Trophoblast cell (in vitro differentiated cells and primary cell): ENCODE results near the gene KCMF1.

Experiments
- DNase-seq, 2 donors: peaks; one replicate each; pipeline ENCODE4 v3.0.0-alpha.2; 2016
- H2AFZ ChIP-seq: 2 replicates; pipeline ENCODE4 v1.6.1; 2013; ENCODE audit warnings: low read length, moderate library complexity, mild to moderate bottlenecking; ENCODE audit not compliant: insufficient read depth, poor library complexity
- H2AK5ac ChIP-seq: 2 replicates; pipeline ENCODE4 v1.6.1; 2013; ENCODE audit warnings: mild to moderate bottlenecking, low read length
- H2BK120ac ChIP-seq: 2 replicates; pipeline ENCODE4 v1.6.1; 2013; ENCODE audit warnings: low read length, mild to moderate bottlenecking, moderate library complexity; ENCODE audit not compliant: insufficient read depth, poor library complexity
- H2BK12ac ChIP-seq: 2 replicates; pipeline ENCODE4 v1.6.1; 2013; ENCODE audit warnings: mild to moderate bottlenecking, low read length, moderate library complexity
- H2BK5ac ChIP-seq: 2 replicates; pipeline ENCODE4 v1.6.1; 2013; ENCODE audit warnings: low read length, low read depth, moderate library complexity, mild to moderate bottlenecking; ENCODE audit not compliant: poor library complexity
- H3K14ac ChIP-seq: 2 replicates; pipeline ENCODE4 v1.6.1; 2013; ENCODE audit warnings: mild to moderate bottlenecking, low read length
- H3K18ac ChIP-seq: 2 replicates; pipeline ENCODE4 v1.6.1; 2013; ENCODE audit warnings: mild to moderate bottlenecking, low read length
- H3K23ac ChIP-seq: 2 replicates; pipeline ENCODE4 v1.6.1; 2013; ENCODE audit warnings: low read length
- H3K27ac ChIP-seq: 2 replicates; pipeline ENCODE4 v1.5.1; 2013; ENCODE audit warnings: low read depth, mild to moderate bottlenecking, inconsistent platforms, low read length, moderate library complexity
- H3K27me3 ChIP-seq: 2 replicates; pipeline ENCODE4 v1.6.1; 2013; ENCODE audit warnings: inconsistent platforms, mild to moderate bottlenecking, low read length, moderate library complexity; ENCODE audit not compliant: insufficient read depth
- H3K36me3 ChIP-seq, 2 experiments: 1 replicate in 1 of 2; 2 replicates in 1 of 2; pipeline ENCODE4 v1.6.1; 2013; ENCODE audit warnings: low read length in 2 of 2, mild to moderate bottlenecking in 2 of 2, moderate library complexity in 1 of 2; ENCODE audit not compliant: insufficient read depth in 2 of 2, control insufficient read depth in 1 of 2
- H3K4ac ChIP-seq: 2 replicates; pipeline ENCODE4 v1.6.1; 2013; ENCODE audit warnings: low read depth, mild to moderate bottlenecking, low read length, moderate library complexity
- H3K4me1 ChIP-seq, 2 experiments: 1 replicate in 1 of 2; 2 replicates in 1 of 2; pipeline ENCODE4 v1.6.1; 2013; ENCODE audit warnings: low read length in 2 of 2, mild to moderate bottlenecking in 2 of 2, moderate library complexity in 1 of 2; ENCODE audit not compliant: insufficient read depth in 2 of 2, control insufficient read depth in 1 of 2
- H3K4me2 ChIP-seq: 2 replicates; pipeline ENCODE4 v1.6.1; 2013; ENCODE audit warnings: inconsistent platforms, mild to moderate bottlenecking, low read length, moderate library complexity
- H3K4me3 ChIP-seq: 2 replicates; pipeline ENCODE4 v1.5.1; 2013; ENCODE audit warnings: mild to moderate bottlenecking, low read depth, low read length, inconsistent platforms
- H3K79me1 ChIP-seq: one replicate; pipeline ENCODE4 v1.6.1; 2013; ENCODE audit warnings: low read length
- H3K79me2 ChIP-seq: 2 replicates; pipeline ENCODE4 v1.6.1; 2013; ENCODE audit warnings: low read length, mild to moderate bottlenecking; ENCODE audit not compliant: control insufficient read depth, insufficient read depth, poor library complexity
- H3K9ac ChIP-seq: 2 replicates; pipeline ENCODE4 v1.6.1; 2013; ENCODE audit warnings: mild to moderate bottlenecking, low read length
- H3K9me3 ChIP-seq: 2 replicates; pipeline ENCODE4 v1.6.1; 2013; ENCODE audit warnings: low read depth, mild to moderate bottlenecking, control low read depth, inconsistent platforms, low read length; ENCODE audit not compliant: insufficient read depth
- H4K12ac ChIP-seq: 2 replicates; pipeline ENCODE4 v1.6.1; 2013; ENCODE audit warnings: low read depth, mild to moderate bottlenecking, low read length, moderate library complexity
- H4K8ac ChIP-seq: 2 replicates; pipeline ENCODE4 v1.6.1; 2013; ENCODE audit warnings: low read depth, mild to moderate bottlenecking, low read length, moderate library complexity
- H4K91ac ChIP-seq: one replicate; pipeline ENCODE4 v1.6.1; 2013; ENCODE audit warnings: low read depth, mild to moderate bottlenecking, low read length, moderate library complexity
- WGBS: extraction: QIAGEN DNeasy Blood & Tissue Kit; methylation state at CpG from one replicate; pipeline ENCODE4 v1.1.7; 2013; ENCODE audit warnings: missing lambda C conversion rate; ENCODE audit not compliant: insufficient read length, insufficient coverage; ENCODE audit errors: extremely low coverage; 5-methylcytosine and 5-hydroxymethylcytosine counted together

The KCMF1 gene

DNA sequence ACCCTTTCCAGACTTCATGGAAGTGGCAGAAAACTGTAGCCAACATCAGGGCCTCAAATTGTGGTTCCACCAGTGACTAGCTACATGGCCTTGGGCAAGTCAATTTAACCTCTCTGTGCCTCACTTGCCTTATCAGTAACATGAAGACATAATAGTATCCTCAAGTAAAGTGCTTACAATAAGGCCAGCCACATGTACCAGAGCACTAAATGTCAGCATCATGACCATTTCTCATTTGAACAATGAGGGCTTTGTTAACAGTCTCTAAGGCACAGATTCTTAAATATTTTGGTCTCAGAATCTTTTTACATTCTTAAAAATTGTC is 5.8 kb upstream of the KCMF1 start:
- peaks cover 3 to 5% of the 10 kb centered on the region in 2 experiments for H3K4me1 ChIP-seq
- no peak overlapping the region for H3K14ac ChIP-seq
- peaks cover under 1% of the 10 kb centered on the region for H3K79me1 ChIP-seq
- peaks cover 5% of the 10 kb centered on the region for H3K79me2 ChIP-seq
- DNase-seq: no peak
- no peak overlapping the region for H3K9ac ChIP-seq
- no peak overlapping the region for H4K91ac ChIP-seq
- no peak overlapping the region for H2BK12ac ChIP-seq
- H3K27me3 ChIP-seq: no peaks in the 10 kb centered on the region
- no peak overlapping the region for H2AK5ac ChIP-seq
- H4K12ac ChIP-seq: no peak overlapping the region
- no peak overlapping the region for H3K23ac ChIP-seq
- H3K27ac ChIP-seq: no peak overlapping the region
- no peak overlapping the region for H3K18ac ChIP-seq
- no peak overlapping the region for H2BK120ac ChIP-seq
- no peak overlapping the region for H2AFZ ChIP-seq
- no peak overlapping the region for H3K4me3 ChIP-seq
- H3K4ac ChIP-seq: no peak overlapping the region
- peaks cover 0 to 4% of the 10 kb centered on the region in 2 experiments for H3K36me3 ChIP-seq
- H4K8ac ChIP-seq: no peak overlapping the region
- no peaks in the 10 kb centered on the region for H3K9me3 ChIP-seq
- H3K4me2 ChIP-seq: no peak overlapping the region
- no peak overlapping the region for H2BK5ac ChIP-seq

DNA sequence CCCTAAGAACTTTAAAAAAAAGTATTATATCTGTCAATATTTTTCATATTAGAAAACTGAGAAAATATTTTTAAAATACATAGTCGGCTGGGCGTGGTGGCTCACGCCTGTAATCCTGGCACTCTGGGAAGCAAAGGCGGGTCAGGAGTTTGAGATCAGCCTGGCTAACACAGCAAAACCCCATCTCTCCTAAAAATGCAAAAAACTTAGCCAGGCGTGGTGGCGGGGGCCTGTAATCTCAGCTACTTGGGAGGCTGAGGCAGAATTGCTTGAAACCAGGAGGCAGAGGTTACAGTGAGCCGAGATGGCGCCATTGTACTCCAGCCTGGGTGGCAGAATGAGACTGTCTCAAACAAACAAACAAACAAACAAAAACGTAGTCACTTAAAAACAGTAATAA is 5.1 kb upstream of the KCMF1 start:
- no CpG with 5 or more reads among the region's 9 CpGs for WGBS
- H4K12ac ChIP-seq: no peak overlapping the region
- no peak overlapping the region for H3K4ac ChIP-seq
- no peak overlapping the region for H2AK5ac ChIP-seq
- no peak overlapping the region for H4K91ac ChIP-seq
- no peaks in the 10 kb centered on the region for H3K27me3 ChIP-seq
- H4K8ac ChIP-seq: no peak overlapping the region
- peaks cover 9% of the 10 kb centered on the region for H3K79me2 ChIP-seq
- H3K4me1 ChIP-seq: peaks cover 0 to 2% of the 10 kb centered on the region in 2 experiments
- H3K4me2 ChIP-seq: no peak overlapping the region
- no peak overlapping the region for H2BK5ac ChIP-seq
- H3K27ac ChIP-seq: no peak overlapping the region
- H3K9me3 ChIP-seq: no peaks in the 10 kb centered on the region
- no peak overlapping the region for H3K9ac ChIP-seq
- no peak overlapping the region for H3K23ac ChIP-seq
- H2BK120ac ChIP-seq: no peak overlapping the region
- H3K18ac ChIP-seq: no peak overlapping the region
- no peak overlapping the region for H2BK12ac ChIP-seq
- no peak overlapping the region for H3K4me3 ChIP-seq
- no peak overlapping the region for H2AFZ ChIP-seq
- H3K36me3 ChIP-seq: peaks cover 0 to 4% of the 10 kb centered on the region in 2 experiments
- no peak for DNase-seq
- H3K79me1 ChIP-seq: peaks cover 5% of the 10 kb centered on the region
- H3K14ac ChIP-seq: no peak overlapping the region

DNA sequence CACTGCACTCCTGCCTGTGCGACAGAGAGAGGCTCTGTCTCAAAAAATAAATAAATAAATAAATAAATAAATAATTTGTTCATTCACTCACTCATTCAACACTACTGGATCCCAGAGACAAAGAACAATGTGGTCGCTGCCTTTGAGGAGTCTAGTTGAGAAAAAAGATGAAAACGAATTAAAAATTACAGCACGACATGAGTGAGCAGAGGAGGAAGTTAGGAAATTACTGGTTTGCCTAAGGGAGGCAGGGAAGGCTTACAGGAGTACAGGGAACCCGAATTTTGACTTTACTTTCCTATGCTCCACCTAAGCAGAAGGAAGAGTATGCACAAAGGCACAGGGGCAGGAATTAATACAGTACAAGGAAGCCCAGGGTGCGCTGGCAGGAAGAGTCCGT is 4.2 kb upstream of the KCMF1 start:
- no peak overlapping the region for H3K4me3 ChIP-seq
- H3K18ac ChIP-seq: no peak overlapping the region
- peaks cover 11% of the 10 kb centered on the region for H3K79me1 ChIP-seq
- H3K9ac ChIP-seq: no peak overlapping the region
- H2BK5ac ChIP-seq: no peak overlapping the region
- peaks cover 14% of the 10 kb centered on the region for H3K79me2 ChIP-seq
- H2BK12ac ChIP-seq: no peak overlapping the region
- no peak overlapping the region for H2AFZ ChIP-seq
- H3K27ac ChIP-seq: no peak overlapping the region
- H3K14ac ChIP-seq: no peak overlapping the region
- no peak overlapping the region for H4K8ac ChIP-seq
- H3K4me2 ChIP-seq: no peak overlapping the region
- H3K36me3 ChIP-seq: peaks cover 0 to 4% of the 10 kb centered on the region in 2 experiments
- peaks cover 0 to 2% of the 10 kb centered on the region in 2 experiments for H3K4me1 ChIP-seq
- no peak for DNase-seq
- no peaks in the 10 kb centered on the region for H3K9me3 ChIP-seq
- H3K27me3 ChIP-seq: no peaks in the 10 kb centered on the region
- H4K91ac ChIP-seq: no peak overlapping the region
- no peak overlapping the region for H3K23ac ChIP-seq
- H3K4ac ChIP-seq: no peak overlapping the region
- no peak overlapping the region for H4K12ac ChIP-seq
- no CpG with 5 or more reads among the region's 7 CpGs for WGBS
- H2AK5ac ChIP-seq: no peak overlapping the region
- H2BK120ac ChIP-seq: no peak overlapping the region

DNA sequence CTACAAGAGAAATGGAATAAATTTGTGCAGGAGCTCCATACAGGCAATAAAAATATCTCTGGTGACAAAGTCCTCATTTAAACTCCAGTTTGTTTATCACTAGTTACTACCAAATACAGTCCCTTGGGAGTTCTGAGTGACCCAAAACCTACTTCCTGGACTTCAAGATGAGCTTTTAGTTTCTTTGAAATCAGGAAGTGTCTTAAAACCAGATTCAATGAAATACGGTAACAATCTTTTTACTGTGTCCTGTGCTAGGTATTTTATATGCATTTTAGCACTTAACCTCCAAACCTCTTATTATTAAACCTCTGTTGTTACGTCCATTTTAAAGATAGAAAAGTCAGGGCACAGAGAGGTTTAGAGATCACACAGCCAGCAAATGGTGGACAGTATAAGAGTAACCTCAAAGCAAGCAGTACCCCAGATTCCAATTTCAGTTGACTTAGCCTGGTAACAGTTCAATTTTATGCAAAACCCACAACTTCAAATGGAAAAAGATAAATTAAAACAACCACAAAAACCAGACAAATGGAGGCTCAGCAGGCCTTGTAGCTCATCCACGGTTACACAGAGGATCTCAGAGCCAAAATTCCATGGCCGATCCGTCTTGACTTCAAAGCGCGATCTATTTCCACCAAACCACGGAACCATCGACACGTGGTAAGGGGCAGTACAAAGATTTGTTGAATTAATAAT is 1.3 kb upstream of the KCMF1 start:
- Histone ChIP-seq H3K4me1 (peaks cover 0 to 2% of the 10 kb centered on the region in 2 experiments), H2BK120ac (no peak overlapping the region), H3K27ac (peak overlapping the region; percentile 87), H2AFZ (no peak overlapping the region), H3K4me2 (peak overlapping the region; percentile 96), H4K12ac (no peak overlapping the region), H4K91ac (peak overlapping the region; percentile 93), H3K9me3 (no peaks in the 10 kb centered on the region), H4K8ac (peak overlapping the region; percentile 53), H3K27me3 (no peaks in the 10 kb centered on the region), H3K18ac (no peak overlapping the region), H2BK5ac (no peak overlapping the region), H3K4me3 (peak overlapping the region; percentile 87), H3K36me3 (peaks cover 0 to 4% of the 10 kb centered on the region in 2 experiments), H3K79me1 (peaks cover 15% of the 10 kb centered on the region), H3K4ac (peak overlapping the region; percentile 86), H3K9ac (peak overlapping the region; percentile 74), H3K14ac (no peak overlapping the region), H3K79me2 (peaks cover 21% of the 10 kb centered on the region), H2BK12ac (no peak overlapping the region), H2AK5ac (no peak overlapping the region), H3K23ac (no peak overlapping the region)
- WGBS: no CpG with 5 or more reads among the region's 10 CpGs
- DNase-seq: peak in 1 of 2 donors; percentile 31
